SK-N-SH (cell line): ENCODE measurements around the gene ZER1. TPM values are rescaled to one million over a fixed set of nuclear protein-coding genes. Genes with fewer than 3 reads are reported as not detected.
A peak's percentile ranks its signal among the peaks of the same experiment; 100 is the strongest.
"Not testable (repeated sequence)": the region's sequence is repeated elsewhere in the genome, so short reads cannot be mapped to it uniquely, and the experiment has no call there.

Experiments used
- CTCF ChIA-PET: fragments of 300-600, 350-600 bp; formaldehyde crosslinking; extraction: SDS; loops from one replicate; lab custom pipeline; 2021; lab: Yijun Ruan, JAX
- POLR2A ChIA-PET: fragments of 350-600 bp; sonication (Branson Sonifier 250); formaldehyde crosslinking; extraction: SDS; loops from one replicate; lab custom pipeline; 2020; ENCODE audit warnings: antibody characterized with exemption, inconsistent platforms; lab: Yijun Ruan, JAX
- DNase-seq: peaks from one replicate; pipeline ENCODE4 v3.0.0; 2012
- H2AFZ ChIP-seq: fragments of 200-600 bp; sonication (generic); 2 replicates; pipeline ENCODE4 v1.8.1; 2016; ENCODE audit warnings: antibody characterized with exemption, mild to moderate bottlenecking, low read depth
- H3F3A ChIP-seq: fragments of 200-600 bp; sonication (generic); replicated peaks from 2 replicates; pipeline ENCODE3; 2016; ENCODE audit warnings: antibody characterized with exemption, mild to moderate bottlenecking; ENCODE audit not compliant: insufficient read depth
- H3K27ac ChIP-seq, 2 experiments: fragments of 200-500 bp in 1 of 2; fragments of 200-600 bp in 1 of 2; sonication (Bioruptor generic) in 1 of 2; sonication (generic), shearing (Covaris generic) in 1 of 2; 2 replicates each; pipeline versions ENCODE4 v1.5.1 to v1.6.1; 2014 to 2016; ENCODE audit warnings: low read depth in 2 of 2, inconsistent platforms in 1 of 2, low read length in 1 of 2, mild to moderate bottlenecking in 1 of 2, mixed read lengths in 1 of 2
- H3K27me3 ChIP-seq: fragments of 200-600 bp; sonication (generic), shearing (Covaris generic); 2 replicates; pipeline ENCODE4 v1.6.1; 2016; ENCODE audit warnings: mixed run types; ENCODE audit not compliant: insufficient read depth
- H3K36me3 ChIP-seq, 2 experiments: fragments of 200-500 bp in 1 of 2; fragments of 200-600 bp in 1 of 2; sonication (Bioruptor generic) in 1 of 2; sonication (generic) in 1 of 2; replicated peaks in 1 of 2; 2 replicates each; pipeline versions ENCODE3 to v1.5.1; 2014 to 2016; ENCODE audit warnings: low read length in 1 of 2, mild to moderate bottlenecking in 1 of 2; ENCODE audit not compliant: insufficient read depth in 2 of 2, control insufficient read depth in 1 of 2
- H3K4me1 ChIP-seq, 2 experiments: fragments of 200-500 bp in 1 of 2; fragments of 200-600 bp in 1 of 2; sonication (Bioruptor generic) in 1 of 2; sonication (generic), shearing (Covaris generic) in 1 of 2; 2 replicates each; pipeline versions ENCODE4 v1.5.1 to v1.6.1; 2014 to 2016; ENCODE audit warnings: low read depth in 1 of 2, low read length in 1 of 2, mixed run types in 1 of 2; ENCODE audit not compliant: insufficient read depth in 2 of 2, control insufficient read depth in 1 of 2
- H3K4me2 ChIP-seq: fragments of 200-600 bp; sonication (generic), shearing (Covaris generic); 2 replicates; pipeline ENCODE4 v1.6.1; 2017; ENCODE audit warnings: mixed run types
- H3K4me3 ChIP-seq, 2 experiments: fragments of 200-500 bp in 1 of 2; fragments of 200-600 bp in 1 of 2; sonication (Bioruptor generic) in 1 of 2; sonication (generic), shearing (Covaris generic) in 1 of 2; 2 replicates each; pipeline versions ENCODE4 v1.5.1 to v1.8.1; 2014 to 2016; ENCODE audit warnings: low read depth in 2 of 2, inconsistent platforms in 1 of 2, low read length in 1 of 2, mild to moderate bottlenecking in 1 of 2, mixed read lengths in 1 of 2, moderate library complexity in 1 of 2
- H3K79me2 ChIP-seq: fragments of 200-600 bp; sonication (generic); 2 replicates; pipeline ENCODE4 v1.8.1; 2017; ENCODE audit warnings: mild to moderate bottlenecking; ENCODE audit not compliant: insufficient read depth
- H3K9ac ChIP-seq: fragments of 200-600 bp; sonication (generic); 2 replicates; pipeline ENCODE4 v1.6.1; 2017; ENCODE audit warnings: mixed run types
- H3K9me2 ChIP-seq: fragments of 200-600 bp; sonication (generic); 2 replicates; pipeline ENCODE4 v1.6.1; 2017; ENCODE audit warnings: mixed run types
- H3K9me3 ChIP-seq: fragments of 200-600 bp; sonication (generic); 2 replicates; pipeline ENCODE4 v1.6.1; 2017; ENCODE audit warnings: mixed run types, mild to moderate bottlenecking, moderate library complexity
- H4K20me1 ChIP-seq: fragments of 200-600 bp; sonication (generic); 2 replicates; pipeline ENCODE4 v1.6.1; 2017; ENCODE audit warnings: mild to moderate bottlenecking, mixed run types; ENCODE audit not compliant: insufficient read depth
- CTCF ChIP-seq: fragments of 200-600 bp; sonication (generic); IDR thresholded peaks from 2 replicates; pipeline ENCODE4 v1.6.1; 2017; ENCODE audit warnings: antibody characterized with exemption, mild to moderate bottlenecking, moderate library complexity
- ELF1 ChIP-seq: IDR thresholded peaks from 2 replicates; pipeline ENCODE4 v1.4.0; 2012
- EP300 ChIP-seq, 2 experiments: IDR thresholded peaks; 2 replicates each; pipeline versions ENCODE4 v1.4.0 to v1.6.1; 2012; ENCODE audit warnings: borderline replicate concordance in 1 of 2, low read depth in 1 of 2, low read length in 1 of 2
- FOSL2 ChIP-seq: IDR thresholded peaks from 2 replicates; pipeline ENCODE4 v1.4.0; 2012; ENCODE audit warnings: low read depth, mild to moderate bottlenecking, moderate library complexity, borderline replicate concordance
- FOXJ3 ChIP-seq: sonication (generic); formaldehyde crosslinking; IDR thresholded peaks from 2 replicates; pipeline ENCODE4 v1.5.1; 2020; ENCODE audit warnings: mild to moderate bottlenecking, missing genetic modification reagents
- FOXM1 ChIP-seq: IDR thresholded peaks from 2 replicates; pipeline ENCODE4 v1.4.0; 2012; ENCODE audit warnings: low read depth, mild to moderate bottlenecking
- GABPA ChIP-seq: IDR thresholded peaks from 2 replicates; pipeline ENCODE4 v1.4.0; 2012; ENCODE audit warnings: low read depth, mild to moderate bottlenecking
- GATA2 ChIP-seq: sonication (generic); formaldehyde crosslinking; IDR thresholded peaks from 2 replicates; pipeline ENCODE4 v1.5.0; 2020; ENCODE audit warnings: mild to moderate bottlenecking, missing genetic modification reagents
- JUND ChIP-seq: IDR thresholded peaks from 2 replicates; pipeline ENCODE4 v1.4.0; 2012
- MAX ChIP-seq: IDR thresholded peaks from 2 replicates; pipeline ENCODE4 v1.4.0; 2012; ENCODE audit warnings: low read depth
- MXI1 ChIP-seq: IDR thresholded peaks from 2 replicates; pipeline ENCODE4 v1.6.1; 2012; ENCODE audit warnings: mild to moderate bottlenecking, low read depth, low read length, improper control_type of control experiment
- PBX3 ChIP-seq: IDR thresholded peaks from 2 replicates; pipeline ENCODE4; 2012
- POLR2AphosphoS5 ChIP-seq: IDR thresholded peaks from 2 replicates; pipeline ENCODE4 v1.6.1; 2012; ENCODE audit warnings: low read depth, low read length
- RCOR1 ChIP-seq: fragments of 150-350 bp; IDR thresholded peaks from 2 replicates; pipeline ENCODE4 v1.6.1; 2017; ENCODE audit warnings: antibody characterized with exemption, low read length
- RFX5 ChIP-seq: IDR thresholded peaks from 2 replicates; pipeline ENCODE4 v1.6.1; 2012; ENCODE audit warnings: mild to moderate bottlenecking, improper control_type of control experiment, low read length
- SIN3A ChIP-seq: IDR thresholded peaks from 2 replicates; pipeline ENCODE4 v1.6.1; 2012; ENCODE audit warnings: low read depth, mild to moderate bottlenecking, low read length, moderate library complexity, borderline replicate concordance
- TCF12 ChIP-seq: IDR thresholded peaks from 2 replicates; pipeline ENCODE4 v1.4.0; 2012
- TEAD4 ChIP-seq: IDR thresholded peaks from 2 replicates; pipeline ENCODE4 v1.4.0; 2012; ENCODE audit warnings: mild to moderate bottlenecking, borderline replicate concordance; ENCODE audit not compliant: insufficient read depth
- WGBS: methylation state at CpG from one replicate; pipeline ENCODE4 v1.1.6; 2017; ENCODE audit warnings: low lambda C conversion rate; 5-methylcytosine and 5-hydroxymethylcytosine counted together
- polyA plus RNA-seq, 3 experiments: library from polyadenylated mRNA; depleted of rRNA; stranded (reverse); fragments of >200 nt; gene quantifications; 2 replicates each; pipeline ENCODE4 v1.2.3, GENCODE V29; 2012
- TF ChIP-seq, protein P1 (sequence below): fragments of 150-350 bp; IDR thresholded peaks from 2 replicates; pipeline ENCODE4 v1.6.1; 2017; ENCODE audit warnings: antibody characterized with exemption, low read length, low read depth, borderline replicate concordance

ZER1 gene
- polyA plus RNA-seq, 1 of the 3 experiments (the other 2 are of a cell fraction): 30.9 TPM

DNA sequence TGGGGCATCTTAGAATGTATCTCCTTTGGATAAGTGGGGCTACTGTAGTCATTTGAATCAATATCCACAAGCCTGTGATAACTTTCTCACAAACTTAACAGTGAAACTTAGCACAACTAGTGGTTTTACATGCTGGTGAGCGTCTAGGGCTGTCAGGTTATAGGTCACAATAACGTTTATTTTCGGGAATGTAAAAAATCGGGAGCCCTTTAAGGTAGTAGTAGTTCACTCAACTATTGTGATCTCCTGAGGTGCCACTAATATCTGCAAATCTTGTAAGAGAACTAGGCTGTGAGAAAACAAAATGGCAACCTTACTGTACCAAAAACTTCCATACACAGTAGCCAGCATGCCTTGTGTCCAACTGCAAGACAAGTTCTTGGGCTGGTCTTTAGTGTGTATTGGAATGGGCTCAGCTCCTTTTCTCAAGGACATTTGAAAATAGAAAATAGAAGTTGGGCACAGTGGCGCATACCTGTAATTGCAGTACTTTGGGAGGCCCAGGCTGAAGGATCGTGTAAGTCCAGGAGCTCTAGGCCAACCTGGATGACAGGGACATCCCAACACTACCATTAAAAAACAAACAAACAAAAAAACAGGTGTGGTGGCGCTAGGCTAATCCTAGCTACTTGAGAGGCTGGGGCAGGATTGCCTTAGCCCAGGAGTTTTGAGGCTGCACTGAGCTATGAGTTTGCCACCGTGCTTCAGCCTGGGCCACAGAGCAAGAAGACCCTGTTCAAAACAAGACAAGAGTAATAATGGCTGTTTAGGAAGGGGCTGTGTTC is 74.6 kb downstream of the ZER1 start:
- H3K36me3 ChIP-seq: peaks cover 40 to 43% of the 10 kb centered on the region in 2 experiments
- peaks cover 45% of the 10 kb centered on the region for H3F3A ChIP-seq
- no peaks in the 10 kb centered on the region for H3K9me2 ChIP-seq
- WGBS: 83% methylated on average over 8 of the region's 8 CpGs
- H3K27me3 ChIP-seq: no peaks in the 10 kb centered on the region
- POLR2A ChIA-PET: interaction anchor here (0.6 kb wide), 1 partner anchor 27 kb away, joined by 4 read pairs; no protein-coding TSS in a partner anchor
- CTCF ChIA-PET: interaction anchor here (0.7 kb wide), 1 partner anchor 166 kb away, joined by 3 read pairs; no protein-coding TSS in a partner anchor
- TF ChIP-seq MAX: no peak
- peak; percentile 39; the same call in 1 of the 2 replicates for TF ChIP-seq POLR2AphosphoS5
- TF ChIP-seq ELF1: no peak
- H3K4me2 ChIP-seq: no peak overlapping the region
- H3K9me3 ChIP-seq: no peaks in the 10 kb centered on the region
- H3K4me1 ChIP-seq: no peaks in the 10 kb centered on the region; a peak in 1 of 4 replicates
- no peak for DNase-seq
- peaks cover 23% of the 10 kb centered on the region for H3K79me2 ChIP-seq
- peaks cover 17% of the 10 kb centered on the region for H4K20me1 ChIP-seq
- H2AFZ ChIP-seq: no peak overlapping the region
- no peak overlapping the region for H3K4me3 ChIP-seq
- no peak overlapping the region for H3K27ac ChIP-seq
- H3K9ac ChIP-seq: no peak overlapping the region

GRCh38 chr9:128694344-128694743 is 77.4 kb downstream of the ZER1 start:
- Histone ChIP-seq H3K9ac (no peak overlapping the region), H3K27ac (no peak overlapping the region), H3K4me3 (no peak overlapping the region), H3K9me3 (no peaks in the 10 kb centered on the region), H3K4me1 (peaks cover 2 to 3% of the 10 kb centered on the region in 2 experiments; a peak in 2 of 4 replicates), H3F3A (peaks cover 30% of the 10 kb centered on the region), H2AFZ (no peak overlapping the region), H3K36me3 (peaks cover 54 to 59% of the 10 kb centered on the region in 2 experiments), H3K9me2 (no peaks in the 10 kb centered on the region), H3K27me3 (no peaks in the 10 kb centered on the region), H3K79me2 (peaks cover 45% of the 10 kb centered on the region), H4K20me1 (peaks cover 38% of the 10 kb centered on the region), H3K4me2 (no peak overlapping the region)
- ChIA-PET CTCF (interaction anchor here (9.1 kb wide), 1 partner anchor 9 kb away, joined by 64 read pairs; the partner anchor contains the start of gene PKN3), POLR2A (no interaction called here)
- WGBS: 93% methylated on average over 6 of the region's 6 CpGs
- TF ChIP-seq MAX (no peak), MXI1 (no peak), TEAD4 (no peak), FOXM1 (no peak), GABPA (no peak), SIN3A (no peak), FOSL2 (no peak), RCOR1 (no peak), CTCF (no peak), TCF12 (no peak), GATA2 (CRISPR knock-in tag) (no peak), EP300 (IDR thresholded peaks at IDR 0.05; ENCODE audit: borderline replicate concordance in 1 of 2, low read depth in 1 of 2, low read length in 1 of 2) (no peak), ELF1 (no peak), PBX3 (no peak), JUND (no peak), RFX5 (no peak), FOXJ3 (CRISPR knock-in tag) (no peak)
- TF ChIP-seq, protein P1, sequence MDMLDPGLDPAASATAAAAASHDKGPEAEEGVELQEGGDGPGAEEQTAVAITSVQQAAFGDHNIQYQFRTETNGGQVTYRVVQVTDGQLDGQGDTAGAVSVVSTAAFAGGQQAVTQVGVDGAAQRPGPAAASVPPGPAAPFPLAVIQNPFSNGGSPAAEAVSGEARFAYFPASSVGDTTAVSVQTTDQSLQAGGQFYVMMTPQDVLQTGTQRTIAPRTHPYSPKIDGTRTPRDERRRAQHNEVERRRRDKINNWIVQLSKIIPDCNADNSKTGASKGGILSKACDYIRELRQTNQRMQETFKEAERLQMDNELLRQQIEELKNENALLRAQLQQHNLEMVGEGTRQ: no peak
- DNase-seq: no peak

DNA sequence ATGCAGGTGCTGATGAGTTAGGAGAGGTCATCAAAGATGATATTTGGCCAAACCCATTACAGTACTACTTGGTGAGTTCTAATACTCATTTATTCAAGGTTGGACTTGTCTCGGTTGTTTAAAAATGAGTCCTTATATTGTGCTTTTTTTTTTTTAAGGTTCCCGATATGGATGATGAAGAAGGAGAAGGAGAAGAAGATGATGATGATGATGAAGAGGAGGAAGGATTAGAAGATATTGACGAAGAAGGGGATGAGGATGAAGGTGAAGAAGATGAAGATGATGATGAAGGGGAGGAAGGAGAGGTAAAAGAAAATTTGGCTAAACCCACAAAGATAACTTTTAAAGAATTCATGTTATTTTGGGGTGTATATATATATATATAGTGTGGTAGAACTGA is 78.0 kb downstream of the ZER1 start:
- H3K36me3 ChIP-seq: peaks cover 54 to 59% of the 10 kb centered on the region in 2 experiments
- POLR2A ChIA-PET: not testable (repeated sequence)
- CTCF ChIA-PET: interaction anchor here (1.5 to 9.1 kb wide), 2 partner anchors 9 to 13 kb away, joined by 5 to 64 read pairs; partner anchors contain the start of gene PKN3

More for the DNA sequence above, 78.0 kb downstream of the ZER1 start:
- not testable (repeated sequence) for H3K9ac ChIP-seq, H3K4me2 ChIP-seq, H3K9me3 ChIP-seq, H3K4me3 ChIP-seq, H3K27ac ChIP-seq, H2AFZ ChIP-seq, H3K27me3 ChIP-seq, H3K4me1 ChIP-seq, H3K9me2 ChIP-seq, DNase-seq
- Histone ChIP-seq H4K20me1 (peaks cover 38% of the 10 kb centered on the region), H3K79me2 (peaks cover 45% of the 10 kb centered on the region), H3F3A (peaks cover 30% of the 10 kb centered on the region)
- WGBS: 94% methylated on average over 3 of the region's 3 CpGs
